ENCODE results near the gene ESPN. TPM values are rescaled to one million over a fixed set of nuclear protein-coding genes. Genes with fewer than 3 reads are reported as not detected.

Gene ESPN
- total RNA-seq, 1 experiment from 2014 or later, result not detected

DNA sequence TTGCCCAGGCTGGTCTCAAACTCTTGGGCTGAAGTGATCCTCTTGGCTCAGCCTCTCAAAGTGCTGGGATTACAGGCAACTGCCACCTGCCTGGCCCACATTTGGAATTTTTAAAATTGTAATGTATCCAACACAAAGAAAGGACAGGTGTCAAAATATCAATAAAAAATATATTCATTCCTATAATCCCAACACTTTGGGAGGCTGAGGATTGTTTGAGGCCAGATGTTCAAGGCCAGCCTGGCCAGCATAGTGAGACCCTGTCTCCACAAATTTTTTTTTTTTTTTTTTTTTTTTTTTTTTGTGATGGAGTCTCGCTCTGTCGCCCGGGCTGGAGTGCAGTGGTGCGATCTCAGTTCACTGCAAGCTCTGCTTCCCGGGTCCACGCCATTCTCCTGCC lies 14.8 kb upstream of the ESPN start:
- DNase-seq (ENCODE audit: low read depth), result no peak

DNA sequence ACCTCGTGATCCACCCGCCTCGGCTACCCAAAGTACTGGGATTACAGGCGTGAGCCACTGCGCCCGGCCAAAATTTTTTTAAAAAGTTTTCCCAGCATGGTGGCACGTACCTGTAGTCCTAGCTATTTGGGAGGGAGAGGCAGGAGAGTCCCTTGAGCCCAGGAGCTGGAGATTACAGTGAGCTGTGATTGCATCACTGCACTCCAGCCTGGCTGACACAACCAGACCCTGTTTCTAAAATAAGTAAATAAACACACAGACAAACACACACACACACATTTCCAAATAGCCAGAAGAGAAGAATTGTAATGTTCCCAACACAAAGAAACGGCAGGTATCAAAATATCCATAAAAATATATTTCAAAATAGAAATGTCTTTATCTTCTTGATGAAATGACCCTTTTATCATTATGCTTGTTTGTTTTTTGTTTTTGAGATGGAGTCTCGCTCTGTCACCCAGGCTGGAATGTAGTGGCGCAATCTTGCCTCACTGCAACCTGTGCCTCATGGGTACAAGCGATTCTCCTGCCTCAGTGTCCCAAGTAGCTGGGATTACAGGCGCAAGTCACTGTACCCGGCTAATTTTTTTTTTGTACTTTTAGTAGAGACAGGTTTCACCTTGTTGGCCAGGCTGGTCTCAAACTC lies 14.2 kb upstream of the ESPN start:
- DNase-seq (ENCODE audit: low read depth), result no peak

DNA sequence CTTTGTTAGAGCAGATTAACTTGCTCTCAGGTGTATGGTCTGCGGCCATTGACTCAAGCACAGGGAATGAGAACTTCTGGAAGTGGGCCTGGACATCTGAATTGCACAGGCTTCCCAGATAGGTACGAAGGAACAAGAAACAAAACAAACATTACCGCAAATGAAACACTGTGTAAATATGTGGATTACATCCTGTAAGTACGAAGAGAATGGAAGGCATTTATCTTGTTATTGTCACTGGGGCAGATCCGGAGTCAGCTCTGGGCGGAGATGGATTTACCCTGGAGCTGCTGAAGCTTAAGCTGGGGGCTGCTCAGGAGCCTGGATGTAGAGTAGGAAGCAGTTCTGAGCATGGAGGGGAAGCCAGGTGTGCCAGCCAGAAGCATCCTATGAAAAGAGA lies 11.7 kb upstream of the ESPN start:
- DNase-seq (ENCODE audit: low read depth), result no peak

DNA sequence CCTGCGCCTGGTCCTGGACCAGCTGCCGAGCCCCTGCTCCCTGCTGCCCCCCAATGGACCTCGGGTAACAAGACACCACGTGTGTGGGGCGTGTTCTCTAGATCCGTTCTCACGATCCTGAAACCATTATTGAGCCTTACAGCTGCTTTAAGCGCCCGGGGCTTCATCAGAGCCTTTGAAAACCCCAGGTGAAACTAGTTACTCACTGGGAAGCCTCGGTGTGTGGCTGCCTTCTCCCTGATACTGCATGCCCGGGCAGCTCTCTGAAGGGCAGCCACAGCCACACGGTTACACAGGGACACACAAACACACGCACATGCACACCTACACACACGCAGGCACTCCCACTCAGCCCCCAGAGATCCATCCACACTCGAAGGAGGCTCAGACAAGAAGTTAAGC lies 10.1 kb upstream of the ESPN start:
- DNase-seq (ENCODE audit: low read depth), result peak; percentile 81

DNA sequence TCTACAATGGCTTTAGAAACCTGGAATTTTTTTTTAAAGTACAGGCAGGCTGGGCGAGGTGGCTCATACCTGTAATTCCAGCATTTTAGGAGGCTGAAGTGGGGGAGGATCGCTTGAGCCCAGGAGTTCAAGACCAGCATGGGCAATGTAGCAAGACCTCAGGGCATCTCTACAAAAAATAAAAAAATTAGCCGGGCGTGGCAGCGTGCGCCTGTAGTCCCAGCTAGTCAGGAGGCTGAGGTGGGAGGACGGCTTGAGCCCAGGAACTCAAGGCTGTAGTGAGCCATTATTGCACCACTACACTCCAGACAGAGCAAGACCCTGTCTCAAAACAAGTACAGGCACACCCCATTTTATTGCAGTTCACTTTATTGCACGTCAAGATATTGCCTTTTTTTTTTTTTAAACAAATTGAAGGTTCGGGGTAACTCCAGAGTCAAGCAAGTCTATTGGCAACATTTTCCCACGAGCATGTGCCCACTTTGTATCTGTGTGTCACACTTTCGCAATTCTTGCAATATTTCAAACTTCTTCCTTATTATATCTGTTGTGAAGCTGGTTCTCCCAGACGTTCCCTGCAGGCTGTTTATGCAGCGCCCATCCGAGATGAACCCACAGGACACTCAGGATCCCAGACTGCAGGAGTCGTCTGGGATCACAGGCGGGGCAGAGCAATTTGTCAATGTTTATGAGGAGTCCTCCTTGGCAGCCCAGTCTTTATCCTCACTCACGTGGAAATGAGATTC lies 9.5 kb upstream of the ESPN start:
- DNase-seq (ENCODE audit: low read depth), result no peak

GRCh38 chr1:6416295-6416656 lies 8.3 kb upstream of the ESPN start:
- no peak for DNase-seq (ENCODE audit: low read depth)

- DNase-seq (ENCODE audit: low read depth), result no peak
Observed at GRCh38 chr1:6416906-6417305, 7.7 kb upstream of the ESPN start.

GRCh38 chr1:6417961-6418667 lies 6.5 kb upstream of the ESPN start:
- DNase-seq (ENCODE audit: low read depth), result no peak

GRCh38 chr1:6418668-6419396 lies 5.7 kb upstream of the ESPN start:
- DNase-seq (ENCODE audit: low read depth), result no peak

GRCh38 chr1:6419397-6419803 lies 5.2 kb upstream of the ESPN start:
- peak; percentile 35 for DNase-seq (ENCODE audit: low read depth)

- peak; percentile 48 for DNase-seq (ENCODE audit: low read depth)
Observed at GRCh38 chr1:6419804-6420453, 4.6 kb upstream of the ESPN start, which contains the start of gene HES2. Gene HES2 (minus strand): TSS chr1:6419919. CDS start chr1:6419820, 99 bp downstream.

GRCh38 chr1:6420454-6421042 lies 4.0 kb upstream of the ESPN start:
- DNase-seq (ENCODE audit: low read depth), result no peak

GRCh38 chr1:6421266-6421665 lies 3.3 kb upstream of the ESPN start:
- DNase-seq (ENCODE audit: low read depth), result no peak

- DNase-seq (ENCODE audit: low read depth), result peak; percentile 84
Observed at GRCh38 chr1:6423321-6423999, 1.1 kb upstream of the ESPN start.

- no peak for DNase-seq (ENCODE audit: low read depth)
Observed at GRCh38 chr1:6424000-6424565, 493 bp upstream of the ESPN start.

DNA sequence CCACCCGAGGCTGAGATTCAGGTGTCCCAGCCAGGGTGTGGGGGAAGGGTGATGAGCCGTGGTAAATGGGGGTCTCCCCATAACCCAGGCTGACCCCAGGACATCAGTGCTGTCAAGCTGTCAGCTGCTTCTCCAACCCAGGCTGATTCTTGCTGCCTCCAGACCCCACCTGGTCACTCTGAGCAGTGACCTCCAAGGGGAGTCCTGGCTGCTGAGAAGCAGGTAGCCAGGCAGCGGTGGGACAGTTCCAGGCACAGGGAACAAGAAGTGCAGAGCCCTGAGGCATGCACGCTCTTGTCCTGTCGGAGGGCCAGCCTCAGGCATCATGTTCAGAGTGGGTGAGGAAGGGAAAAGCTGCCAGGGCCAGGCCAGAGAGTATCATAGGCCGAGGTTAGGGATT lies 1.1 kb downstream of the ESPN start:
- no peak for DNase-seq (ENCODE audit: low read depth)

GRCh38 chr1:6426277-6426971 lies 1.8 kb downstream of the ESPN start:
- no peak for DNase-seq (ENCODE audit: low read depth)

DNA sequence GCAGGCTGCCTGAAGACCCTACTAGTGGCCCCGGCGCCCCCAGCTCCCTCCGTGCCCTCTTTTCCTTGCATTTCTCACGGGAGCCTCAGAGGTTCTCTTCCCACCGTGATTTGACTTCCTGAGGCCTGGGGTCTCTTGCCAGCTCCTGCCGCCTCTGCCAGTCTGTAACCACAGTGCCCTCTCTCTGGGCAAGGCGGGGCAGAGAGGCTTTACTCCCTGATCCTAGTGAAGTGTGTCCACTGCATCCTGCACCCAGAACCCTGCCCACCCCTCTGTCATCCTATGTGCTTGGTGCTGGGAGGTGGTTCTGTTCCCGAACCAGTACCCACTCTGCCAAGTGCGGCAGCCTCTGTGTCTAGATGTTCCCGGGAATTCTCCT lies 2.4 kb downstream of the ESPN start:
- DNase-seq (ENCODE audit: low read depth), result no peak

GRCh38 chr1:6427441-6428390 lies 3.1 kb downstream of the ESPN start:
- no peak for DNase-seq (ENCODE audit: low read depth)

Data from Daoy (cell line).